GM18951 (cell line): ENCODE data around the gene PRMT3.
"Not testable (repeated sequence)": the region's sequence is repeated elsewhere in the genome, so short reads cannot be mapped to it uniquely, and the experiment has no call there.

Experiments
- POLR2A ChIP-seq: IDR thresholded peaks from 4 replicates; pipeline ENCODE4 v1.6.1; 2011; ENCODE audit warnings: mild to moderate bottlenecking; ENCODE audit not compliant: insufficient read length, insufficient read depth; ENCODE audit errors: extremely low read depth
- in situ Hi-C: fragments of 300-500 bp; cut with MboI; formaldehyde crosslinking; loops from one replicate; pipeline ENCODE4 v1.12.0; 2022; ENCODE audit warnings: low sequenced_read_pairs, mixed read lengths, inconsistent platforms; ENCODE audit not compliant: unreplicated experiment

PRMT3 gene

GRCh38 chr11:20530942-20531703 is 143.6 kb downstream of the PRMT3 start:
- TF ChIP-seq POLR2A = no peak
- in situ Hi-C loops = no loop called here

DNA sequence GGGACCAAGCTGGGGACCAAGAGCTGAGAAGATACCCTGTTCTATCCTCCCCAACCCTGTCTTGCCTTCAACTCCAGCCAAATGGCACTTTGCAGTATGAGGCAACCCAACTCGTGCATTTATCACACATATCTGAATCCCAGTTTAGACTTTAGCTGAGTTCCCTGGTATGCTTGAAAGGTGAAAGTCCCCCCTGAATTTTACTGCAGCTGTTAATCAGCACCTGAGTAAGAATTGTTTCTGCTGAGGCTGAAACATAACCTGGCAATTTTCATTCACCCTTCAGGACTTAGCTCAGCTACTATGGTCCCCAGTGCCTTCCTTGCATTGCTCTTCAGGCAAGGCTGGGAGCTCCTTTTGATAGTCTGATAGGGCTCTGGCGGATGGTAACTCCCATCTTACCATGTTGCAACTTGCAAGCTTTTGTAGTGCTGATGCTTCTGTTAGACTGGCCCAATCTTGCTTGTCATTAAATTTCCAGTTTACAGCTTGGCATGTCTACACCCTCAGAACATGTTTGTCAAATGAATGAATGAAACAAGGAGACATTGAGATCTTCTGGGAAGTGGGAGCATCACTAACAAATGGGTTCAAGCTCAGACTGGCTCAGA is 147.9 kb downstream of the PRMT3 start:
- TF ChIP-seq POLR2A = no peak
- in situ Hi-C loops = no loop called here

DNA sequence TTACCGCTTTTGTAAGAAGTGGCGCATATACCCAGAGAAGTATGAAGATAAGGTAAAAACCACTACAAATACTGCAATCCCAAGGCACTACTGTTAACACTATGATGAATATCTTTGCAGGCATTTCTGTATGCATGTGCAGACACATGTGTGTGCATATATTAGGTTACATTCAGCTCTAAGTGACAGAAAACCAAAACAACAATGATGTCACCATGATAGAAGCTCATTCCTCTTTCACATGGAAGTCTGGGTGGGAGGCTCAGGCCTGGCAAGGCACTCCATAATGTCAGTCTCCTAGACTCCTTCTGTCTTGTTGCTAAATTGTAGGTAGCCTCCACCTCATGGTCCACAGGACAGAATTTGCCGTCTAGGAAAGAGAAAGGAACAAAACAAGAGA is 148.8 kb downstream of the PRMT3 start:
- in situ Hi-C loops = no loop called here
- no peak for TF ChIP-seq POLR2A

GRCh38 chr11:20536784-20537183 is 149.3 kb downstream of the PRMT3 start:
- TF ChIP-seq POLR2A = no peak
- in situ Hi-C loops = no loop called here

GRCh38 chr11:20541503-20541902 is 154.0 kb downstream of the PRMT3 start:
- in situ Hi-C loops = no loop called here
- TF ChIP-seq POLR2A = no peak

DNA sequence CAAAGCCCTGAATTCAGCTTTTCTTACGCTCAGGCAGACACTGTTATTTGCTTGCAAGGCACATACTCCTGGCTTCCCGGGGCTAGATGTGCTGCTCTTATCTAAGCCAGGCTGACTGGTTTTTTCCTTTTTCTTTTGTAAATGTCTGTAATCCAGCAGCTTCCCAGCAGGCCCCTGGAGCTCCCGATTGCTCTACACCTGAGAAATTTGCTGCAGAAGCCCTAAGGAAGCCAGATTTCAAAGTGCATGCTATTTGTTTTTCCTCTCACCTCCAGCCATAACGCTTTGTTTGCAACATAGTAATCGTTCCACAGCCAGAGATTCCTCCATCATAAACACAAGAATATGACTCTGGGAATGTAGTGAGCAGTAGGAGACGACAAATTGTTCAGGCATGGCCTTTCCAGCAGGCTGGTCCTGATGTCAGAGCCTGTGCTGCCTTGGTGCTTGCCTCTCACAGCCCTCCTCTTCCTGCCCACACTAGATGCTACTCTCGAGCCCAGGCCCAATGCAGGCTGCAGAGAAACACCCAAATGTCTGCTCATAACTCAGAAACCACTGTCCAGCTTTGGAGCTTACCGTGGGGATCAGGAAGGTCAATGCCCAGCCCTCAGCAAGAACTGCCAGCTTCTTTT is 157.2 kb downstream of the PRMT3 start:
- TF ChIP-seq POLR2A = no peak
- in situ Hi-C loops = no loop called here

GRCh38 chr11:20547411-20547810 is 159.9 kb downstream of the PRMT3 start:
- in situ Hi-C loops = no loop called here
- no peak for TF ChIP-seq POLR2A

- in situ Hi-C loops = no loop called here
Measured at GRCh38 chr11:20551096-20551495, 163.6 kb downstream of the PRMT3 start.

DNA sequence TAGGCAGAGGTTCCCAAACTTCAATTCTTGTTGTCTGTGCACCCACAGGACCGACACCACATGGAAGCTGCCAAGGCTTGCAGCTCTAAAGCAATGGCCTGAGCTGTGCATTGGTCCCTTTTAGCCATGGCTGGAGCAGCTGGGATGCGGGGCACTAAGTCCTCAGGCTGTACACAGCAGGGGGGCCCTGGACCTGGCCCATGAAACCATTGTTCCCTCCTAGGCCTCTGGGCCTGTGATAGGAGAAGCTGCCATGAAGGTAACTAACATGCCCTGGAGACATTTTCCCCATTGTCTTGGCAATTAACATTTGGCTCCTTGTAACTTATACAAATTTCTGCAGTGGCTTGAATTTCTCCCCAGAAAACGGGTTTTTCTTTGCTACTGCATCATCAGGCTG is 168.3 kb downstream of the PRMT3 start:
- in situ Hi-C loops = no loop called here
- TF ChIP-seq POLR2A = no peak

More at GRCh38 chr11:20551096-20551495, 163.6 kb downstream of the PRMT3 start:
- no peak for TF ChIP-seq POLR2A

DNA sequence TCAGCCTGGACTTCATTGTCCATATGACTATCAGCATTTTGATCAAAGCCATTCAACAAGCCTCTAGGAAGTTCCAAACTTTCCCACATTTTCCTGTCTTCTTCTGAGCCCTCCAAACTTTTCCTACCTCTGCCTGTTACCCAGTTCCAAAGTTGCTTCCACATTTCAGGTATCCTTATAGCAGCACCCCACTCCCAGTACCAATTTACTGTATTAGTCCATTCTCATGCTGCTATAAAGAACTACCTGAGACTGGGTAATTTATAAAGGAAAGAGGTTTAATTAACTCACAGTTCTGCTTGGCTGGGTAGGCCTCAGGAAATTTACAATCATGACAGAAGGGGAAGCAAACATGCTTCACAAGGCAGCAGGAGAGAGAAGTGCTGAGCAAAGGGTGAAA is 168.9 kb downstream of the PRMT3 start:
- in situ Hi-C loops = not testable (repeated sequence)

DNA sequence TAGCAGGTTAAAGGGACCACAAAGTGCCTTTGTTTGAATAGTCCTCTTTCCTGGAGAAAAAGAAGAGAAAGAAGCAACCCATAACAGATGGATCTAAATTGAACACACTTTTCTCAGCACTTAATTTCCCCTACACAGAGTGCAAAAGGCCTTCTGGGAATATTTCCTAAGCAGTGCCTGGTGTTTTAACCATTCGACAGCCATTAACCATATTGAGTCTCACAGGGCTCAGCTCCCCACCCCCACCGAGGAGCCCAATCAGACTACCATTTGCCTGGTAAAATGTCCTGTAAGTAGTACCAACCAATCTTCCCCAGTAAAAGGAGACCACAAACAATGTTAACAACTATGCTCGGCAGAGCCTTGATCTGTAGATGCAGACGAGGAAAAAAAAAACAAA is 171.2 kb downstream of the PRMT3 start:
- in situ Hi-C loops = no loop called here
- TF ChIP-seq POLR2A = no peak
